ENCODE data around the gene XPOT.

GRCh38 chr12:64440100-64440499 lies 35.9 kb downstream of the XPOT start:
- TF ChIP-seq YY1 (IDR thresholded peaks at IDR 0.05; ENCODE audit: insufficient read depth, insufficient read length) (no peak), ZNF274 (IDR thresholded peaks at IDR 0.05; ENCODE audit: low read depth, low read length) (no peak), SUZ12 (IDR thresholded peaks at IDR 0.05; ENCODE audit: extremely low read depth, insufficient read depth, insufficient read length) (no peak)
